SK-N-SH (cell line): ENCODE measurements around the gene CNOT4. TPM values are rescaled to one million over a fixed set of nuclear protein-coding genes. Genes with fewer than 3 reads are reported as not detected.

Experiments used
- CTCF ChIA-PET: fragments of 300-600, 350-600 bp; formaldehyde crosslinking; extraction: SDS; loops from one replicate; lab custom pipeline; 2021; lab: Yijun Ruan, JAX
- POLR2A ChIA-PET: fragments of 350-600 bp; sonication (Branson Sonifier 250); formaldehyde crosslinking; extraction: SDS; loops from one replicate; lab custom pipeline; 2020; ENCODE audit warnings: antibody characterized with exemption, inconsistent platforms; lab: Yijun Ruan, JAX
- DNase-seq: peaks from one replicate; pipeline ENCODE4 v3.0.0; 2012
- H2AFZ ChIP-seq: fragments of 200-600 bp; sonication (generic); 2 replicates; pipeline ENCODE4 v1.8.1; 2016; ENCODE audit warnings: antibody characterized with exemption, mild to moderate bottlenecking, low read depth
- H3F3A ChIP-seq: fragments of 200-600 bp; sonication (generic); replicated peaks from 2 replicates; pipeline ENCODE3; 2016; ENCODE audit warnings: antibody characterized with exemption, mild to moderate bottlenecking; ENCODE audit not compliant: insufficient read depth
- H3K27ac ChIP-seq, 2 experiments: fragments of 200-500 bp in 1 of 2; fragments of 200-600 bp in 1 of 2; sonication (Bioruptor generic) in 1 of 2; sonication (generic), shearing (Covaris generic) in 1 of 2; 2 replicates each; pipeline versions ENCODE4 v1.5.1 to v1.6.1; 2014 to 2016; ENCODE audit warnings: low read depth in 2 of 2, inconsistent platforms in 1 of 2, low read length in 1 of 2, mild to moderate bottlenecking in 1 of 2, mixed read lengths in 1 of 2
- H3K27me3 ChIP-seq: fragments of 200-600 bp; sonication (generic), shearing (Covaris generic); 2 replicates; pipeline ENCODE4 v1.6.1; 2016; ENCODE audit warnings: mixed run types; ENCODE audit not compliant: insufficient read depth
- H3K36me3 ChIP-seq, 2 experiments: fragments of 200-500 bp in 1 of 2; fragments of 200-600 bp in 1 of 2; sonication (Bioruptor generic) in 1 of 2; sonication (generic) in 1 of 2; replicated peaks in 1 of 2; 2 replicates each; pipeline versions ENCODE3 to v1.5.1; 2014 to 2016; ENCODE audit warnings: low read length in 1 of 2, mild to moderate bottlenecking in 1 of 2; ENCODE audit not compliant: insufficient read depth in 2 of 2, control insufficient read depth in 1 of 2
- H3K4me1 ChIP-seq, 2 experiments: fragments of 200-500 bp in 1 of 2; fragments of 200-600 bp in 1 of 2; sonication (Bioruptor generic) in 1 of 2; sonication (generic), shearing (Covaris generic) in 1 of 2; 2 replicates each; pipeline versions ENCODE4 v1.5.1 to v1.6.1; 2014 to 2016; ENCODE audit warnings: low read depth in 1 of 2, low read length in 1 of 2, mixed run types in 1 of 2; ENCODE audit not compliant: insufficient read depth in 2 of 2, control insufficient read depth in 1 of 2
- H3K4me2 ChIP-seq: fragments of 200-600 bp; sonication (generic), shearing (Covaris generic); 2 replicates; pipeline ENCODE4 v1.6.1; 2017; ENCODE audit warnings: mixed run types
- H3K4me3 ChIP-seq, 2 experiments: fragments of 200-500 bp in 1 of 2; fragments of 200-600 bp in 1 of 2; sonication (Bioruptor generic) in 1 of 2; sonication (generic), shearing (Covaris generic) in 1 of 2; 2 replicates each; pipeline versions ENCODE4 v1.5.1 to v1.8.1; 2014 to 2016; ENCODE audit warnings: low read depth in 2 of 2, inconsistent platforms in 1 of 2, low read length in 1 of 2, mild to moderate bottlenecking in 1 of 2, mixed read lengths in 1 of 2, moderate library complexity in 1 of 2
- H3K79me2 ChIP-seq: fragments of 200-600 bp; sonication (generic); 2 replicates; pipeline ENCODE4 v1.8.1; 2017; ENCODE audit warnings: mild to moderate bottlenecking; ENCODE audit not compliant: insufficient read depth
- H3K9ac ChIP-seq: fragments of 200-600 bp; sonication (generic); 2 replicates; pipeline ENCODE4 v1.6.1; 2017; ENCODE audit warnings: mixed run types
- H3K9me2 ChIP-seq: fragments of 200-600 bp; sonication (generic); 2 replicates; pipeline ENCODE4 v1.6.1; 2017; ENCODE audit warnings: mixed run types
- H3K9me3 ChIP-seq: fragments of 200-600 bp; sonication (generic); 2 replicates; pipeline ENCODE4 v1.6.1; 2017; ENCODE audit warnings: mixed run types, mild to moderate bottlenecking, moderate library complexity
- H4K20me1 ChIP-seq: fragments of 200-600 bp; sonication (generic); 2 replicates; pipeline ENCODE4 v1.6.1; 2017; ENCODE audit warnings: mild to moderate bottlenecking, mixed run types; ENCODE audit not compliant: insufficient read depth
- EP300 ChIP-seq, 2 experiments: IDR thresholded peaks; 2 replicates each; pipeline versions ENCODE4 v1.4.0 to v1.6.1; 2012; ENCODE audit warnings: borderline replicate concordance in 1 of 2, low read depth in 1 of 2, low read length in 1 of 2
- FOSL2 ChIP-seq: IDR thresholded peaks from 2 replicates; pipeline ENCODE4 v1.4.0; 2012; ENCODE audit warnings: low read depth, mild to moderate bottlenecking, moderate library complexity, borderline replicate concordance
- FOXJ3 ChIP-seq: sonication (generic); formaldehyde crosslinking; IDR thresholded peaks from 2 replicates; pipeline ENCODE4 v1.5.1; 2020; ENCODE audit warnings: mild to moderate bottlenecking, missing genetic modification reagents
- GABPA ChIP-seq: IDR thresholded peaks from 2 replicates; pipeline ENCODE4 v1.4.0; 2012; ENCODE audit warnings: low read depth, mild to moderate bottlenecking
- JUND ChIP-seq: IDR thresholded peaks from 2 replicates; pipeline ENCODE4 v1.4.0; 2012
- MXI1 ChIP-seq: IDR thresholded peaks from 2 replicates; pipeline ENCODE4 v1.6.1; 2012; ENCODE audit warnings: mild to moderate bottlenecking, low read depth, low read length, improper control_type of control experiment
- RAD21 ChIP-seq: IDR thresholded peaks from 2 replicates; pipeline ENCODE4 v1.6.1; 2012; ENCODE audit warnings: mild to moderate bottlenecking, low read length
- RFX5 ChIP-seq: IDR thresholded peaks from 2 replicates; pipeline ENCODE4 v1.6.1; 2012; ENCODE audit warnings: mild to moderate bottlenecking, improper control_type of control experiment, low read length
- SIN3A ChIP-seq: IDR thresholded peaks from 2 replicates; pipeline ENCODE4 v1.6.1; 2012; ENCODE audit warnings: low read depth, mild to moderate bottlenecking, low read length, moderate library complexity, borderline replicate concordance
- SMC3 ChIP-seq: IDR thresholded peaks from 2 replicates; pipeline ENCODE4 v1.6.1; 2012; ENCODE audit warnings: low read depth, low read length, improper control_type of control experiment
- TAF1 ChIP-seq: IDR thresholded peaks from 2 replicates; pipeline ENCODE4 v1.6.1; 2012; ENCODE audit warnings: low read depth, mild to moderate bottlenecking, low read length, moderate library complexity, borderline replicate concordance
- YY1 ChIP-seq: IDR thresholded peaks from 2 replicates; pipeline ENCODE4 v1.4.0; 2012; ENCODE audit warnings: low read depth, mild to moderate bottlenecking
- WGBS: methylation state at CpG from one replicate; pipeline ENCODE4 v1.1.6; 2017; ENCODE audit warnings: low lambda C conversion rate; 5-methylcytosine and 5-hydroxymethylcytosine counted together
- polyA plus RNA-seq, 3 experiments: library from polyadenylated mRNA; depleted of rRNA; stranded (reverse); fragments of >200 nt; gene quantifications; 2 replicates each; pipeline ENCODE4 v1.2.3, GENCODE V29; 2012
- TF ChIP-seq, protein P1 (sequence below): IDR thresholded peaks from 2 replicates; pipeline ENCODE4 v1.4.0; 2012; ENCODE audit warnings: low read depth
- TF ChIP-seq, protein P2 (sequence below): IDR thresholded peaks from 2 replicates; pipeline ENCODE4; 2012
- TF ChIP-seq, protein P3 (sequence below): fragments of 150-350 bp; IDR thresholded peaks from 2 replicates; pipeline ENCODE4 v1.6.1; 2016; ENCODE audit warnings: mild to moderate bottlenecking, low read depth, low read length

The CNOT4 gene
- polyA plus RNA-seq, 1 of the 3 experiments (the other 2 are of a cell fraction) = 8.0 TPM

DNA sequence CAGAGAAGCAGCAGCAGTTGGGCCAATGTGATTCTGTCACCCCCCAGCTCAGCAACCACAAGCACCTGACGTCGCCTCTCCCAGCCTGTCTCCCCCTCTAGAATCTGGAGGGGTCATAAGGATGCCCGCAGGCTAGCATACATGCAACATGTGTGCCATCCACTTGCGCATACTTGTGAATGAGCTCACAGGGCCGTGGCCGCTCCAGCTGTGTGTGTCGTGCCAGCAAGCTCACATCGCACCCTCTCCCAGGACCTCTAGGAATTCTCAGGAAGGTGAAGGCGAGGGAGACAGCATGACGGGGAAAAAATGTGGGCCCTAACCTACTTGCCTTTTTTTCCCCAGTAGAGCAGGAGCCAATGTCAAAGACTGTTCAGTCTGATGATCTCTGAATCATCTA lies 195.9 kb downstream of the CNOT4 start:
- no peaks in the 10 kb centered on the region for H3K79me2 ChIP-seq
- H2AFZ ChIP-seq = no peak overlapping the region
- TF ChIP-seq FOXJ3 (CRISPR knock-in tag) (no peak), FOSL2 (no peak), YY1 (no peak), RAD21 (no peak), RFX5 (no peak), GABPA (no peak), EP300 (IDR thresholded peaks at IDR 0.05; ENCODE audit: borderline replicate concordance in 1 of 2, low read depth in 1 of 2, low read length in 1 of 2) (no peak), SMC3 (no peak), MXI1 (no peak), SIN3A (no peak), TAF1 (no peak), JUND (no peak)
- TF ChIP-seq, protein P1, sequence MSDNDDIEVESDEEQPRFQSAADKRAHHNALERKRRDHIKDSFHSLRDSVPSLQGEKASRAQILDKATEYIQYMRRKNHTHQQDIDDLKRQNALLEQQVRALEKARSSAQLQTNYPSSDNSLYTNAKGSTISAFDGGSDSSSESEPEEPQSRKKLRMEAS = no peak
- TF ChIP-seq, protein P2, sequence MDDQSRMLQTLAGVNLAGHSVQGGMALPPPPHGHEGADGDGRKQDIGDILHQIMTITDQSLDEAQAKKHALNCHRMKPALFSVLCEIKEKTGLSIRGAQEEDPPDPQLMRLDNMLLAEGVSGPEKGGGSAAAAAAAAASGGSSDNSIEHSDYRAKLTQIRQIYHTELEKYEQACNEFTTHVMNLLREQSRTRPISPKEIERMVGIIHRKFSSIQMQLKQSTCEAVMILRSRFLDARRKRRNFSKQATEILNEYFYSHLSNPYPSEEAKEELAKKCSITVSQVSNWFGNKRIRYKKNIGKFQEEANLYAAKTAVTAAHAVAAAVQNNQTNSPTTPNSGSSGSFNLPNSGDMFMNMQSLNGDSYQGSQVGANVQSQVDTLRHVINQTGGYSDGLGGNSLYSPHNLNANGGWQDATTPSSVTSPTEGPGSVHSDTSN = no peak
- TF ChIP-seq, protein P3, sequence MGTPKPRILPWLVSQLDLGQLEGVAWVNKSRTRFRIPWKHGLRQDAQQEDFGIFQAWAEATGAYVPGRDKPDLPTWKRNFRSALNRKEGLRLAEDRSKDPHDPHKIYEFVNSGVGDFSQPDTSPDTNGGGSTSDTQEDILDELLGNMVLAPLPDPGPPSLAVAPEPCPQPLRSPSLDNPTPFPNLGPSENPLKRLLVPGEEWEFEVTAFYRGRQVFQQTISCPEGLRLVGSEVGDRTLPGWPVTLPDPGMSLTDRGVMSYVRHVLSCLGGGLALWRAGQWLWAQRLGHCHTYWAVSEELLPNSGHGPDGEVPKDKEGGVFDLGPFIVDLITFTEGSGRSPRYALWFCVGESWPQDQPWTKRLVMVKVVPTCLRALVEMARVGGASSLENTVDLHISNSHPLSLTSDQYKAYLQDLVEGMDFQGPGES = no peak
- H3K9me2 ChIP-seq = no peaks in the 10 kb centered on the region
- peaks cover 0 to 2% of the 10 kb centered on the region in 2 experiments; a peak in 1 of 4 replicates for H3K4me1 ChIP-seq
- no peak overlapping the region for H3K9ac ChIP-seq
- H3K9me3 ChIP-seq = no peaks in the 10 kb centered on the region
- H3K27me3 ChIP-seq = no peaks in the 10 kb centered on the region; the same call in 1 of the 2 replicates
- no peak overlapping the region for H3K4me3 ChIP-seq
- no peaks in the 10 kb centered on the region for H3K36me3 ChIP-seq
- no peak overlapping the region for H3K27ac ChIP-seq
- DNase-seq = no peak
- POLR2A ChIA-PET = no interaction called here
- CTCF ChIA-PET = interaction anchor here (1.4 to 6.3 kb wide), 5 partner anchors 9 to 331 kb away, joined by 5 to 52 read pairs (median 6); no protein-coding TSS in a partner anchor
- 67% methylated on average over 10 of the region's 10 CpGs for WGBS
- H4K20me1 ChIP-seq = no peaks in the 10 kb centered on the region
- H3K4me2 ChIP-seq = no peak overlapping the region
- no peaks in the 10 kb centered on the region for H3F3A ChIP-seq

Other genes starting within 250 kb of the CNOT4 start
- gene NUP205, start 47.8 kb upstream of the CNOT4 start, polyA plus RNA-seq (2012; rRNA removed) = 48.2 and 60.8 TPM in 2 replicates
- gene STMP1, start 152.4 kb upstream of the CNOT4 start, polyA plus RNA-seq (2012; rRNA removed) = 26.0 and 30.0 TPM in 2 replicates
- 0.23 and 0.30 TPM in 2 replicates for gene SLC13A4, start 218.1 kb upstream of the CNOT4 start, polyA plus RNA-seq (2012; rRNA removed)
- 0.08 and 0.10 TPM in 2 replicates for gene FAM180A, start 238.7 kb upstream of the CNOT4 start, polyA plus RNA-seq (2012; rRNA removed)